ENCODE data around the gene RPAP2. TPM values are rescaled to one million over a fixed set of nuclear protein-coding genes. Genes with fewer than 3 reads are reported as not detected.

The RPAP2 gene
- total and polyA plus RNA-seq, 2 donors (not counting 3 experiments of a cell fraction or from before 2014, with no cell fraction given) = 4.3 to 24.9 TPM

DNA sequence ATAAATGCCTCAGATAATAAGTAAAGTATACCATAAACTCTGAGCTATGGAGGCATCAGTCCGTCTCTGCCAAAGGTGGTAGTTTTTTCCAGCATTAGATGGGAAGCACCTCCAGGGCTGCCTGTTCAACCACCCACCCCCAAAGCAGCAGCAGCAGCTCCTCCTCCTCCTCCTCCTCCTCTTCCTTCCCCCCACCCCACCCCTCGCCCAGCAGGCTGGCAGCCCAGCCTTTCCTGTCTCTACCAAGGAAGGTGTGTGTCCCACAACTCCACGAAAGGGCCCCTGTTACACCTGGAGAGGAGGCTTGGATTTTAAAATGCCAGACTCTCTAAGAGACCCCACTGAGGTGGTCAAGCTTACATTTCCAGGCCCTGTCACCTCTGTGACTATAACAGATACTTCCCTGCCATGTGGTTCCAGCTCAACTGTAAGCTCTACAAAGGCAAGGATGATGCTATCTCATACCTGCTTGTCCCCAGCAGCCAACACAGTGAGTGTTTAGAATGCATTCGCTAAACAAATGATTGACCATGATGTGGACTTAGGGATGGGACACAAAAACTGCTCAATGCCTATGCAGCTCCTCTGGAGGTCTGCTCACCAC lies 111.2 kb downstream of the RPAP2 start:
- Histone ChIP-seq H3K36me3 (ENCODE audit: control insufficient read depth in 2 of 2, extremely low read depth in 1 of 2, insufficient read depth in 2 of 2, low read length in 2 of 2) (no peaks in the 10 kb centered on the region), H3K9me1 (replicated peaks; ENCODE audit: control insufficient read depth, extremely low read depth, insufficient read depth, low read length) (no peaks in the 10 kb centered on the region), H2AFZ (ENCODE audit: low read depth, low read length) (no peak overlapping the region), H4K20me1 (replicated peaks; ENCODE audit: control insufficient read depth, extremely low read depth, insufficient read depth, low read length) (no peaks in the 10 kb centered on the region), H3K4me2 (ENCODE audit: insufficient read depth, low read length) (no peak overlapping the region), H3K9me3 (replicated peaks; ENCODE audit: control insufficient read depth, insufficient read depth, low read length) (no peaks in the 10 kb centered on the region), H3K4me3 (replicated peaks in 1 of 3; ENCODE audit: insufficient read depth in 1 of 3, low read depth in 1 of 3, low read length in 3 of 3) (no peak overlapping the region), H3K79me2 (ENCODE audit: control insufficient read depth, insufficient read depth, low read length) (no peaks in the 10 kb centered on the region), H3K9ac (replicated peaks; ENCODE audit: extremely low read depth, insufficient read depth, low read length) (no peak overlapping the region), H3K27me3 (ENCODE audit: control insufficient read depth in 2 of 2, insufficient read depth in 2 of 2, low read length in 2 of 2) (peaks cover 0 to 6% of the 10 kb centered on the region in 2 experiments), H3K4me1 (ENCODE audit: control insufficient read depth, extremely low read depth, insufficient read depth, low read length) (no peaks in the 10 kb centered on the region), H3K27ac (ENCODE audit: insufficient read depth, low read depth, low read length) (no peak overlapping the region)
- intact Hi-C loops (cut with micrococcal nuclease) = loop anchor here (2.0 kb wide), 1 partner anchor 13 kb away; no protein-coding TSS in a partner anchor
- POLR2A ChIA-PET = no interaction called here
- CTCF ChIA-PET = interaction anchor here (1.3 kb wide), 1 partner anchor 100 kb away, joined by 3 read pairs; no protein-coding TSS in a partner anchor
- BruUV-seq (replicated peaks) = no TSS peak
- dilution Hi-C loops (cut with MboI; ENCODE audit: extremely low pct_ligation_motif_present, low sequenced_read_pairs) = no loop called here
- FAIRE-seq (no peak), DNase-seq (ENCODE audit: low read depth, low spot score) (no peak)
- TF ChIP-seq JUN (IDR thresholded peaks at IDR 0.05; ENCODE audit: borderline replicate concordance, insufficient read depth, insufficient read length, low read depth) (no peak), MAX (IDR thresholded peaks at IDR 0.05; ENCODE audit: insufficient read depth, insufficient read length) (no peak), POLR2A (IDR thresholded peaks at IDR 0.05; ENCODE audit: low read depth, low read length) (no peak), CTCF (IDR thresholded peaks at IDR 0.05; ENCODE audit: extremely low read depth in 1 of 2, insufficient read depth in 1 of 2, low read depth in 1 of 2, low read length in 2 of 2) (no peak), GATA2 (IDR thresholded peaks at IDR 0.05; ENCODE audit: insufficient read depth, insufficient read length, low read depth, low read length) (no peak), POLR2AphosphoS5 (IDR thresholded peaks at IDR 0.05; ENCODE audit: insufficient read depth, low read depth, low read length) (no peak), FOS (IDR thresholded peaks at IDR 0.05; ENCODE audit: borderline replicate concordance, insufficient read depth, low read length) (no peak), EZH2 (IDR thresholded peaks at IDR 0.05; ENCODE audit: borderline replicate concordance, low read depth, low read length, severe bottlenecking) (no peak), MYC (IDR thresholded peaks at IDR 0.05; ENCODE audit: low read depth, low read length) (no peak)

Data from endothelial cell of umbilical vein (primary cell).